ENCODE measurements around the gene AK3.

The AK3 gene

GRCh38 chr9:4718911-4719310, 22.1 kb downstream of the AK3 start:
- H3K27me3 ChIP-seq (ENCODE audit: control insufficient read depth, insufficient read depth, low read length) = no peaks in the 10 kb centered on the region
- H3K4me3 ChIP-seq (ENCODE audit: low read depth, low read length) = no peak overlapping the region
- no peak overlapping the region for H3K9ac ChIP-seq (ENCODE audit: low read depth, low read length)
- H3K4me1 ChIP-seq (ENCODE audit: control insufficient read depth, insufficient read depth, low read length) = no peaks in the 10 kb centered on the region
- peaks cover 23% of the 10 kb centered on the region for H3K36me3 ChIP-seq (ENCODE audit: control insufficient read depth, insufficient read depth, low read length)
- H3K9me3 ChIP-seq (ENCODE audit: control insufficient read depth, insufficient read depth, low read length) = no peaks in the 10 kb centered on the region

GRCh38 chr9:4717815-4718214, 23.2 kb downstream of the AK3 start:
- no peak overlapping the region for H3K4me3 ChIP-seq (ENCODE audit: low read depth, low read length)
- no peak overlapping the region for H3K9ac ChIP-seq (ENCODE audit: low read depth, low read length)
- no peaks in the 10 kb centered on the region for H3K4me1 ChIP-seq (ENCODE audit: control insufficient read depth, insufficient read depth, low read length)
- H3K36me3 ChIP-seq (ENCODE audit: control insufficient read depth, insufficient read depth, low read length) = peaks cover 23% of the 10 kb centered on the region
- H3K27me3 ChIP-seq (ENCODE audit: control insufficient read depth, insufficient read depth, low read length) = no peaks in the 10 kb centered on the region
- H3K9me3 ChIP-seq (ENCODE audit: control insufficient read depth, insufficient read depth, low read length) = no peaks in the 10 kb centered on the region

- H3K36me3 ChIP-seq (ENCODE audit: control insufficient read depth, insufficient read depth, low read length) = peaks cover 20% of the 10 kb centered on the region
- H3K9ac ChIP-seq (ENCODE audit: low read depth, low read length) = no peak overlapping the region
- no peaks in the 10 kb centered on the region for H3K27me3 ChIP-seq (ENCODE audit: control insufficient read depth, insufficient read depth, low read length)
- H3K4me3 ChIP-seq (ENCODE audit: low read depth, low read length) = no peak overlapping the region
- no peaks in the 10 kb centered on the region for H3K9me3 ChIP-seq (ENCODE audit: control insufficient read depth, insufficient read depth, low read length)
- no peaks in the 10 kb centered on the region for H3K4me1 ChIP-seq (ENCODE audit: control insufficient read depth, insufficient read depth, low read length)
These were observed 24.8 kb downstream of the AK3 start for GRCh38 chr9:4716163-4716562.

GRCh38 chr9:4714266-4715016, 26.6 kb downstream of the AK3 start:
- no peaks in the 10 kb centered on the region for H3K4me1 ChIP-seq (ENCODE audit: control insufficient read depth, insufficient read depth, low read length)
- H3K27me3 ChIP-seq (ENCODE audit: control insufficient read depth, insufficient read depth, low read length) = no peaks in the 10 kb centered on the region
- H3K4me3 ChIP-seq (ENCODE audit: low read depth, low read length) = no peak overlapping the region
- H3K9ac ChIP-seq (ENCODE audit: low read depth, low read length) = no peak overlapping the region
- H3K36me3 ChIP-seq (ENCODE audit: control insufficient read depth, insufficient read depth, low read length) = peaks cover 20% of the 10 kb centered on the region
- no peaks in the 10 kb centered on the region for H3K9me3 ChIP-seq (ENCODE audit: control insufficient read depth, insufficient read depth, low read length)

- no peaks in the 10 kb centered on the region for H3K4me1 ChIP-seq (ENCODE audit: control insufficient read depth, insufficient read depth, low read length)
- peaks cover 18% of the 10 kb centered on the region for H3K36me3 ChIP-seq (ENCODE audit: control insufficient read depth, insufficient read depth, low read length)
- H3K9ac ChIP-seq (ENCODE audit: low read depth, low read length) = no peak overlapping the region
- H3K4me3 ChIP-seq (ENCODE audit: low read depth, low read length) = no peak overlapping the region
- no peaks in the 10 kb centered on the region for H3K27me3 ChIP-seq (ENCODE audit: control insufficient read depth, insufficient read depth, low read length)
- no peaks in the 10 kb centered on the region for H3K9me3 ChIP-seq (ENCODE audit: control insufficient read depth, insufficient read depth, low read length)
These were observed 27.2 kb downstream of the AK3 start for GRCh38 chr9:4713849-4714248.

GRCh38 chr9:4709380-4709779, 31.6 kb downstream of the AK3 start:
- Histone ChIP-seq H3K4me1 (ENCODE audit: control insufficient read depth, insufficient read depth, low read length) (no peaks in the 10 kb centered on the region), H3K9me3 (ENCODE audit: control insufficient read depth, insufficient read depth, low read length) (no peaks in the 10 kb centered on the region), H3K9ac (ENCODE audit: low read depth, low read length) (no peak overlapping the region), H3K4me3 (ENCODE audit: low read depth, low read length) (no peak overlapping the region), H3K36me3 (ENCODE audit: control insufficient read depth, insufficient read depth, low read length) (no peaks in the 10 kb centered on the region), H3K27me3 (ENCODE audit: control insufficient read depth, insufficient read depth, low read length) (no peaks in the 10 kb centered on the region)

- Histone ChIP-seq H3K9me3 (ENCODE audit: control insufficient read depth, insufficient read depth, low read length) (no peaks in the 10 kb centered on the region), H3K36me3 (ENCODE audit: control insufficient read depth, insufficient read depth, low read length) (no peaks in the 10 kb centered on the region), H3K9ac (ENCODE audit: low read depth, low read length) (no peak overlapping the region), H3K4me3 (ENCODE audit: low read depth, low read length) (no peak overlapping the region), H3K4me1 (ENCODE audit: control insufficient read depth, insufficient read depth, low read length) (no peaks in the 10 kb centered on the region), H3K27me3 (ENCODE audit: control insufficient read depth, insufficient read depth, low read length) (no peaks in the 10 kb centered on the region)
These were observed 33.9 kb downstream of the AK3 start for GRCh38 chr9:4706971-4707622.

GRCh38 chr9:4706021-4706420, 35.0 kb downstream of the AK3 start:
- Histone ChIP-seq H3K36me3 (ENCODE audit: control insufficient read depth, insufficient read depth, low read length) (no peaks in the 10 kb centered on the region), H3K4me1 (ENCODE audit: control insufficient read depth, insufficient read depth, low read length) (no peaks in the 10 kb centered on the region), H3K9ac (ENCODE audit: low read depth, low read length) (no peak overlapping the region), H3K27me3 (ENCODE audit: control insufficient read depth, insufficient read depth, low read length) (no peaks in the 10 kb centered on the region), H3K9me3 (ENCODE audit: control insufficient read depth, insufficient read depth, low read length) (no peaks in the 10 kb centered on the region), H3K4me3 (ENCODE audit: low read depth, low read length) (no peak overlapping the region)

- Histone ChIP-seq H3K4me3 (ENCODE audit: low read depth, low read length) (no peak overlapping the region), H3K9ac (ENCODE audit: low read depth, low read length) (no peak overlapping the region), H3K36me3 (ENCODE audit: control insufficient read depth, insufficient read depth, low read length) (no peaks in the 10 kb centered on the region), H3K9me3 (ENCODE audit: control insufficient read depth, insufficient read depth, low read length) (no peaks in the 10 kb centered on the region), H3K27me3 (ENCODE audit: control insufficient read depth, insufficient read depth, low read length) (no peaks in the 10 kb centered on the region), H3K4me1 (ENCODE audit: control insufficient read depth, insufficient read depth, low read length) (no peaks in the 10 kb centered on the region)
These were observed 36.9 kb downstream of the AK3 start for GRCh38 chr9:4704129-4704528.

- Histone ChIP-seq H3K9ac (ENCODE audit: low read depth, low read length) (no peak overlapping the region), H3K4me1 (ENCODE audit: control insufficient read depth, insufficient read depth, low read length) (no peaks in the 10 kb centered on the region), H3K36me3 (ENCODE audit: control insufficient read depth, insufficient read depth, low read length) (no peaks in the 10 kb centered on the region), H3K4me3 (ENCODE audit: low read depth, low read length) (no peak overlapping the region), H3K27me3 (ENCODE audit: control insufficient read depth, insufficient read depth, low read length) (no peaks in the 10 kb centered on the region), H3K9me3 (ENCODE audit: control insufficient read depth, insufficient read depth, low read length) (no peaks in the 10 kb centered on the region)
These were observed 39.5 kb downstream of the AK3 start for GRCh38 chr9:4701526-4701925.

GRCh38 chr9:4700932-4701331, 40.1 kb downstream of the AK3 start:
- H3K4me1 ChIP-seq (ENCODE audit: control insufficient read depth, insufficient read depth, low read length) = no peaks in the 10 kb centered on the region
- no peak overlapping the region for H3K9ac ChIP-seq (ENCODE audit: low read depth, low read length)
- no peaks in the 10 kb centered on the region for H3K27me3 ChIP-seq (ENCODE audit: control insufficient read depth, insufficient read depth, low read length)
- no peak overlapping the region for H3K4me3 ChIP-seq (ENCODE audit: low read depth, low read length)
- no peaks in the 10 kb centered on the region for H3K36me3 ChIP-seq (ENCODE audit: control insufficient read depth, insufficient read depth, low read length)
- H3K9me3 ChIP-seq (ENCODE audit: control insufficient read depth, insufficient read depth, low read length) = no peaks in the 10 kb centered on the region

- Histone ChIP-seq H3K4me1 (ENCODE audit: control insufficient read depth, insufficient read depth, low read length) (no peaks in the 10 kb centered on the region), H3K27me3 (ENCODE audit: control insufficient read depth, insufficient read depth, low read length) (no peaks in the 10 kb centered on the region), H3K9ac (ENCODE audit: low read depth, low read length) (no peak overlapping the region), H3K4me3 (ENCODE audit: low read depth, low read length) (no peak overlapping the region), H3K36me3 (ENCODE audit: control insufficient read depth, insufficient read depth, low read length) (no peaks in the 10 kb centered on the region), H3K9me3 (ENCODE audit: control insufficient read depth, insufficient read depth, low read length) (no peaks in the 10 kb centered on the region)
These were observed 40.9 kb downstream of the AK3 start for GRCh38 chr9:4700091-4700490.
